ENCODE data around the gene TMEM200A.

Gene TMEM200A

DNA sequence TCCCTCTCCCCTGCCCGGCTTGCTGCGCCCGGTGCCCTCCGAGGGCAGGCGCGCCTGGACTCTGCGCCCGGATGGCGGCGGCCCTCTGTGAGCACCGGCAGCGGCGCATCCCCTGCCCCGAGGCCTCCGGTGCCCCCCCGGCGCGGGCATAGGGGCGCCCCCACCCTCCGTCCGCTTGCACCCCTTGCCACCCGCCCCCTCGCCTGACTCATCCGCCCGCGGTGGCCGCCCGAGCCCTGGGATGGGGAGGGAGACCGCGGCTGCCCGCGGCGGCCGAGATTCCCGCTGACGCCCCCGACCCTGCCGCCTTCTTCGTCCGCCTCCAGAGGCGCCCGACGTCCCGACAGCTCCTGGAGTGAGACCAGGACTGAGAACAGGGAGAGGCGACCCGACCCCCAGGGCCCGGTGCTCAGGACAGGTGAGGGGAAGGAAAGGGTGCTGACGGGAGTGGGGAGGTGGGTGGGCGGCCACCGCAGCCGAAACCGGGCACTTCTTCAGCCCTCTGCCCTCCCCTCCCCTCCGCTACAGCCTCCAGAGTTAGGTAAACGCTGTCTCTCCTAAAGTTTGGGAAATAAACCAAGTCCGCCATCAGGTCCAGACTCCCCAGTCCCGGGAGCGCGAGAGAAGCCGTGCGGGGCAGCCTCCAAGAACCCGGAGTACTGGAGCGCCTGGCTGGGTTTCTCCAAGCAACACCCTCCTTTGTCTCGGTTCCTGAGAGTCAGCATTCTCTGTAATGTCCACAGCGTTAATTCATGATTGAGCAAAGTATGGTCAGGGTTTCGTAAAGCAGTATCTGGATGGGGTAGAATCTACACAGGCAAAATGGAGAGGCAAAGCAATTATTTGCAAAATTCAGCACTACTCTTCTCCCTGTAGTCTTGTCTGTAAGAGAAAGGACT, 539 bp downstream of the TMEM200A start:
- TF ChIP-seq, protein P1, sequence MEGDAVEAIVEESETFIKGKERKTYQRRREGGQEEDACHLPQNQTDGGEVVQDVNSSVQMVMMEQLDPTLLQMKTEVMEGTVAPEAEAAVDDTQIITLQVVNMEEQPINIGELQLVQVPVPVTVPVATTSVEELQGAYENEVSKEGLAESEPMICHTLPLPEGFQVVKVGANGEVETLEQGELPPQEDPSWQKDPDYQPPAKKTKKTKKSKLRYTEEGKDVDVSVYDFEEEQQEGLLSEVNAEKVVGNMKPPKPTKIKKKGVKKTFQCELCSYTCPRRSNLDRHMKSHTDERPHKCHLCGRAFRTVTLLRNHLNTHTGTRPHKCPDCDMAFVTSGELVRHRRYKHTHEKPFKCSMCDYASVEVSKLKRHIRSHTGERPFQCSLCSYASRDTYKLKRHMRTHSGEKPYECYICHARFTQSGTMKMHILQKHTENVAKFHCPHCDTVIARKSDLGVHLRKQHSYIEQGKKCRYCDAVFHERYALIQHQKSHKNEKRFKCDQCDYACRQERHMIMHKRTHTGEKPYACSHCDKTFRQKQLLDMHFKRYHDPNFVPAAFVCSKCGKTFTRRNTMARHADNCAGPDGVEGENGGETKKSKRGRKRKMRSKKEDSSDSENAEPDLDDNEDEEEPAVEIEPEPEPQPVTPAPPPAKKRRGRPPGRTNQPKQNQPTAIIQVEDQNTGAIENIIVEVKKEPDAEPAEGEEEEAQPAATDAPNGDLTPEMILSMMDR (conservative IDR thresholded peaks at IDR 0.05; ENCODE audit: low read depth) = no peak
- H3K27ac ChIP-seq = no peak overlapping the region
- DNase-seq (ENCODE audit: low spot score) = peak; percentile 15
- CTCF ChIA-PET = interaction anchor here (0.6 to 1.0 kb wide), 2 partner anchors 79 to 330 kb away, joined by 5 to 6 read pairs; no protein-coding TSS in a partner anchor
- POLR2A ChIA-PET (ENCODE audit: low non-redundant PET) = no interaction called here

DNA sequence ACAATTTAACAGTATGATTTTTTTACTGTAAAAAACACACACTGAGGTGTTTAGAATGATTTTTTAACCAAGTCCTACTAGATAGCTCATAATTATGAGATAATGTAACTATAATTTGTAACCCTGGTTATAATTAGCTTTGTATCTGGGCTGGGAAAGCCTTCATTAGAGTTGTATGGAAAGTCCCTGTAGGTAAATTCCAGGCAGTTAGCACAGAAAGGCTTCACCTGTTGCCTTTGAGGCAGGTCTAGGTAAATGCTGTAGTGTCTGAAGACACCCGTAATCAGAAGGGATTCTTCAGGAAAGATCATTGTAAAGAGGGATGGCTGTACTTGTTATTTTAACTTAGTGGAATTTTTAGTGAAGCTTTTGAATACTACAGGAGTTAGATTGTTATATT, 1.9 kb downstream of the TMEM200A start:
- DNase-seq (ENCODE audit: low spot score) = no peak
- TF ChIP-seq, protein P1 (conservative IDR thresholded peaks at IDR 0.05; ENCODE audit: low read depth) = no peak
- H3K27ac ChIP-seq = no peak overlapping the region
- POLR2A ChIA-PET (ENCODE audit: low non-redundant PET) = no interaction called here
- CTCF ChIA-PET = no interaction called here

DNA sequence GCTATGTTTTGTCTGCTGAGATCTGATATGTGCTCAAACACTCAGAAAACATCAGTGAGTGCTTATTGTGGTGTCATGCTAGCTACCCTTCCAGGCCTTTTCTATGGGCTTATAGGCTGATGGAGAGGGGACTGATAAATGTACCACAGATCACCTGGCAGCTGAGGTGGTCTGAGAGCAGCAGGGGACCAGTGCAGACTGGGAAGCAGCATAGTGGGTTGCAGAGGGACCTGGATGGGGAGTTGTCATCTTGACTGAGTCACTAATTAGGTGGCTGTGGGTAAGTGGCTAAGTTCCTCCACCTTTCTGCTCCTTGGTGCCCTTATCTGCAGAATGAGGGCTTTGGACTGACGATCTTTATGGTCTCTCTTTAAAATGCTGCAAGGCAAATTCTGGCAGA, 2.8 kb downstream of the TMEM200A start:
- no peak for DNase-seq (ENCODE audit: low spot score)
- ChIA-PET POLR2A (ENCODE audit: low non-redundant PET) (no interaction called here), CTCF (no interaction called here)
- TF ChIP-seq, protein P1 (conservative IDR thresholded peaks at IDR 0.05; ENCODE audit: low read depth) = no peak
- no peak overlapping the region for H3K27ac ChIP-seq

DNA sequence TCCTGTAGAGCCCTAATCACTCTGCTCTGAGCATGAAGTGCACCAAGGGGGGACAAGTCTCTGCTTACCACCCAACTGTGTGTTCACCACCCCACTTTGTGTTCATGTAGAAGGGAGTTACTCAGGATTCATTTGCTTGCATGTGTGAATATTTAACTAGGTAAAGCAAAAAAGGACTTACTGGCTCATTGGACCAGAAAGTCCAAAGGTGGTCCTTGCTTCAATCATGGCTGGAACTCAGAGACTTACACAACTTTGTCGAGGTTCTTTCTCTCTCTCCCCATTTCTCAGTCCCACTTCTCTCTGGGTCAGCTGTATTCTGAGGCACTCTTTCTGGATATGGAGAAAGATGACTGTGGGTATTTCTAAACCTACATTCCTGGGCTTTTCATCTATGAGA, 4.0 kb downstream of the TMEM200A start:
- ChIA-PET POLR2A (ENCODE audit: low non-redundant PET) (no interaction called here), CTCF (no interaction called here)
- no peak overlapping the region for H3K27ac ChIP-seq
- TF ChIP-seq, protein P1 (conservative IDR thresholded peaks at IDR 0.05; ENCODE audit: low read depth) = no peak
- no peak for DNase-seq (ENCODE audit: low spot score)

DNA sequence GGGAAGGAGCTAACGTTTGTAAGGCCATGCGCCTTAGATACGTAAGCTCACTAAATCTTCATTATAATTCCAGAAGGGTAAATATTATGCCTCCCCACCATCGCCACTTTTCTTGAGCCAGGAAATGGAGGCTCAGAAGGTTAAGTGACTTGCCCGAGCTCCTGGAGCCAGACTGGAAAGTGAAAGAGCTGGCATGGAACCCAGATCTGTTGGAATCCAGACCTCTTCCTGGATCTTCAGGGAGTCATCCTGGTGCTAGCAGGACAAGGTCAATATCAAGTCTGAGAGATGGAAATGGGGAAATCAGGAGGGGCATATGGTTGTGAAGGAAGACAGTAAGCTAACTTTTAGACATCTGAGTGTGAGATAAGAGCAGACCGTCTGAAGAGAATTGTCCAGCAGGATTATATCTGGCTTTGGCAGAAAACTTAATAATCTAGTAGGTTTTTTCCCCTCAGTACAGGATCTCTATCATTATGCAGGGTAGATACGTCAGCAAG, 6.2 kb downstream of the TMEM200A start:
- TF ChIP-seq, protein P1 (conservative IDR thresholded peaks at IDR 0.05; ENCODE audit: low read depth) = no peak
- no peak for DNase-seq (ENCODE audit: low spot score)
- ChIA-PET POLR2A (ENCODE audit: low non-redundant PET) (no interaction called here), CTCF (interaction anchor here (0.6 kb wide), 1 partner anchor 129 kb away, joined by 3 read pairs; no protein-coding TSS in a partner anchor)
- H3K27ac ChIP-seq = no peak overlapping the region

DNA sequence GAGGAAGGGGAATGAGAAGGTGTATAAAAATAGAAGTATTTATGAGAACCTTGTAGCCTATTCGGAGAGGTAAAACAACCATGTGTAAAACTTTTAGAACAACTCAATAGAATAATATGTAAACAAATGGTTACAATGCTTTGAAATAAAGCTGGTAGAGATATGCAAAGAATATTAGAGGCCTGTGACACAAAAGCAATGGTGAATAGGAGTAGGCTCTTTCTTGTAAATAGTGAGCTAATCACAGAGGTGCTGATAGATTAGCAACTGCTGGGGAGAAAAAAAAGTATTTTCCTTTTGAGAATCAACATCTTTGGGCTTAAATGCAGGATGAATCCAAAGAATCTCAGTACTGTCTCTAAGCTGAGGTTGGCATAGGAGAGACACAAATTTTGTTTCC, 7.0 kb downstream of the TMEM200A start:
- TF ChIP-seq, protein P1 (conservative IDR thresholded peaks at IDR 0.05; ENCODE audit: low read depth) = no peak
- DNase-seq (ENCODE audit: low spot score) = no peak
- CTCF ChIA-PET = no interaction called here
- POLR2A ChIA-PET (ENCODE audit: low non-redundant PET) = no interaction called here
- H3K27ac ChIP-seq = no peak overlapping the region

All from RWPE1 (cell line).